ENCODE data around the gene TLR3.

Gene TLR3

GRCh38 chr4:186068581-186069348, at the start of gene TLR3:
TLR3 (plus strand) TSS chr4:186069156; CDS start chr4:186076620, 7,464 bp downstream.
- no peak for TF ChIP-seq CTCF (IDR thresholded peaks at IDR 0.05; ENCODE audit: low read length, missing control alignments)
- peak; percentile 52 for DNase-seq (ENCODE audit: low read depth)

GRCh38 chr4:186019269-186019668, 49.7 kb upstream of the TLR3 start:
- no peak overlapping the region for H3K4me3 ChIP-seq (replicated peaks; ENCODE audit: low read depth, low read length)
- TF ChIP-seq CTCF (IDR thresholded peaks at IDR 0.05; ENCODE audit: low read length, missing control alignments) = no peak
- DNase-seq (ENCODE audit: low read depth) = no peak

More at GRCh38 chr4:186068581-186069348, at the start of gene TLR3:
- H3K4me3 ChIP-seq (replicated peaks; ENCODE audit: low read depth, low read length) = peak within 1 kb of the TSS; percentile 62

- DNase-seq (ENCODE audit: low read depth) = no peak
- no peak for TF ChIP-seq CTCF (IDR thresholded peaks at IDR 0.05; ENCODE audit: low read length, missing control alignments)
- no peak overlapping the region for H3K4me3 ChIP-seq (replicated peaks; ENCODE audit: low read depth, low read length)
Observed at GRCh38 chr4:186020106-186020792, 48.7 kb upstream of the TLR3 start.

- no peak for TF ChIP-seq CTCF (IDR thresholded peaks at IDR 0.05; ENCODE audit: low read length, missing control alignments)
- DNase-seq (ENCODE audit: low read depth) = peak; percentile 42
- H3K4me3 ChIP-seq (replicated peaks; ENCODE audit: low read depth, low read length) = no peak overlapping the region
Observed at GRCh38 chr4:186020793-186021407, 48.1 kb upstream of the TLR3 start.

- peak; percentile 99 for TF ChIP-seq CTCF (IDR thresholded peaks at IDR 0.05; ENCODE audit: low read length, missing control alignments)
- peak overlapping the region; percentile 39 for H3K4me3 ChIP-seq (replicated peaks; ENCODE audit: low read depth, low read length)
- DNase-seq (ENCODE audit: low read depth) = peak; percentile 70
Observed at GRCh38 chr4:186021461-186022167, 47.3 kb upstream of the TLR3 start.

- no peak for DNase-seq (ENCODE audit: low read depth)
- no peak for TF ChIP-seq CTCF (IDR thresholded peaks at IDR 0.05; ENCODE audit: low read length, missing control alignments)
- no peak overlapping the region for H3K4me3 ChIP-seq (replicated peaks; ENCODE audit: low read depth, low read length)
Observed at GRCh38 chr4:186023975-186024374, 45.0 kb upstream of the TLR3 start.

Data from fibroblast of pulmonary artery (primary cell).